Tibial artery (tissue), 4 donors: ENCODE data around the gene LCLAT1.

ENCODE experiments used
- DNase-seq, 2 donors: peaks; one replicate each; pipeline ENCODE4 v3.0.0-alpha.2; 2019
- H3K27ac ChIP-seq, 2 donors: fragments of 200-600 bp; sonication (generic) in 1 of 2; 1 replicate in 1 of 2; 2 replicates in 1 of 2; pipeline ENCODE4 v1.5.1; 2018 to 2019; ENCODE audit warnings: mild to moderate bottlenecking in 1 of 2
- H3K27me3 ChIP-seq, 2 donors: fragments of 200-600 bp; sonication (generic) in 1 of 2; one replicate each; pipeline versions ENCODE4 v1.5.1 to v1.6.0; 2016 to 2019
- H3K36me3 ChIP-seq, 3 donors: fragments of 200-600 bp; sonication (generic) in 2 of 3; one replicate each; pipeline ENCODE4 v1.5.1; 2016 to 2019; ENCODE audit warnings: mild to moderate bottlenecking in 2 of 3
- H3K4me1 ChIP-seq, 4 donors: fragments of 200-600 bp; sonication (generic) in 2 of 4; 1 replicate in 3 of 4; 2 replicates in 1 of 4; pipeline ENCODE4 v1.5.1; 2016 to 2019
- H3K4me3 ChIP-seq, 2 donors: fragments of 200-600 bp; sonication (generic) in 1 of 2; 1 replicate in 1 of 2; 2 replicates in 1 of 2; pipeline ENCODE4 v1.5.1; 2018 to 2019; ENCODE audit warnings: mild to moderate bottlenecking in 2 of 2
- H3K9me3 ChIP-seq, 3 donors: fragments of 200-600 bp; sonication (generic) in 1 of 3; one replicate each; pipeline ENCODE4 v1.5.1; 2016 to 2019
- CTCF ChIP-seq, 2 experiments: fragments of 200-600 bp in 1 of 2; fragments of 450-650 bp in 1 of 2; IDR thresholded peaks; one replicate each; pipeline ENCODE4 v1.5.1; 2017 to 2019; ENCODE audit warnings: antibody characterized with exemption in 2 of 2, mild to moderate bottlenecking in 1 of 2, moderate library complexity in 1 of 2
- intact Hi-C: fragments of 100-400 bp; cut with DNase I; formaldehyde crosslinking; loops from one replicate; pipeline ENCODE4 v1.15.0; 2023; ENCODE audit warnings: low total_unique reads

The LCLAT1 gene

GRCh38 chr2:30566631-30567030, 119.6 kb downstream of the LCLAT1 start:
- Histone ChIP-seq H3K9me3 (no peaks in the 10 kb centered on the region), H3K4me1 (peaks cover 0 to 29% (median 2%) of the 10 kb centered on the region in 4 donors), H3K36me3 (no peaks in the 10 kb centered on the region), H3K27me3 (no peaks in the 10 kb centered on the region), H3K4me3 (peak overlapping the region; percentile 2 to 3), H3K27ac (peak overlapping the region; percentile 78 to 81)
- intact Hi-C loops: no loop called here
- no peak for TF ChIP-seq CTCF (IDR thresholded peaks at IDR 0.05)
- no peak for DNase-seq

GRCh38 chr2:30567317-30567716, 120.3 kb downstream of the LCLAT1 start:
- Histone ChIP-seq H3K4me1 (peaks cover 0 to 29% (median 2%) of the 10 kb centered on the region in 4 donors), H3K27ac (peak overlapping the region; percentile 78 to 81), H3K4me3 (no peak overlapping the region), H3K36me3 (no peaks in the 10 kb centered on the region), H3K27me3 (no peaks in the 10 kb centered on the region), H3K9me3 (no peaks in the 10 kb centered on the region)
- DNase-seq: no peak
- intact Hi-C loops: no loop called here
- TF ChIP-seq CTCF (IDR thresholded peaks at IDR 0.05): no peak

GRCh38 chr2:30569946-30570345, 122.9 kb downstream of the LCLAT1 start:
- TF ChIP-seq CTCF (IDR thresholded peaks at IDR 0.05): no peak
- DNase-seq: no peak
- H3K4me3 ChIP-seq: no peak overlapping the region
- H3K9me3 ChIP-seq: no peaks in the 10 kb centered on the region
- no peak overlapping the region for H3K27ac ChIP-seq
- no peaks in the 10 kb centered on the region for H3K36me3 ChIP-seq
- H3K4me1 ChIP-seq: peaks cover 0 to 29% (median 2%) of the 10 kb centered on the region in 4 donors
- intact Hi-C loops: no loop called here
- no peaks in the 10 kb centered on the region for H3K27me3 ChIP-seq

GRCh38 chr2:30577151-30577550, 130.1 kb downstream of the LCLAT1 start:
- Histone ChIP-seq H3K9me3 (no peaks in the 10 kb centered on the region), H3K4me3 (no peak overlapping the region), H3K27me3 (no peaks in the 10 kb centered on the region), H3K36me3 (no peaks in the 10 kb centered on the region), H3K4me1 (peaks cover 0 to 4% (median 2%) of the 10 kb centered on the region in 4 donors), H3K27ac (no peak overlapping the region)
- intact Hi-C loops: no loop called here
- DNase-seq: no peak
- no peak for TF ChIP-seq CTCF (IDR thresholded peaks at IDR 0.05)

GRCh38 chr2:30580391-30580790, 133.3 kb downstream of the LCLAT1 start:
- Histone ChIP-seq H3K27me3 (no peaks in the 10 kb centered on the region), H3K27ac (no peak overlapping the region), H3K9me3 (no peaks in the 10 kb centered on the region), H3K36me3 (no peaks in the 10 kb centered on the region), H3K4me1 (peaks cover 0 to 36% (median 18%) of the 10 kb centered on the region in 4 donors), H3K4me3 (no peak overlapping the region)
- no peak for DNase-seq
- no peak for TF ChIP-seq CTCF (IDR thresholded peaks at IDR 0.05)
- intact Hi-C loops: loop anchor here (10.0 kb wide), 1 partner anchor 114 kb away; no protein-coding TSS in a partner anchor

- DNase-seq: no peak
- TF ChIP-seq CTCF (IDR thresholded peaks at IDR 0.05): no peak
- H3K36me3 ChIP-seq: no peaks in the 10 kb centered on the region
- peak overlapping the region; percentile 51 to 62 for H3K27ac ChIP-seq
- peaks cover 0 to 47% (median 19%) of the 10 kb centered on the region in 4 donors for H3K4me1 ChIP-seq
- no peaks in the 10 kb centered on the region for H3K9me3 ChIP-seq
- H3K4me3 ChIP-seq: no peak overlapping the region
- no peaks in the 10 kb centered on the region for H3K27me3 ChIP-seq
- intact Hi-C loops: loop anchor here (10.0 kb wide), 1 partner anchor 112 kb away; no protein-coding TSS in a partner anchor
Measured at GRCh38 chr2:30582521-30582920, 135.5 kb downstream of the LCLAT1 start.
